ENCODE data around the gene ZNF473. TPM values are rescaled to one million over a fixed set of nuclear protein-coding genes. Genes with fewer than 3 reads are reported as not detected.

ZNF473 gene
- total RNA-seq, 4 donors from 2014 or later: 3.6 to 14.9 (median 4.5) TPM

- Histone ChIP-seq H3K4me3 (peak within 1 kb of the TSS; percentile 77 to 96 (median 92)), H3K27ac (peak within 1 kb of the TSS; percentile 95 to 97 (median 97)), H3K36me3 (peaks cover 0 to 33% (median 0%) of the 10 kb centered on the region in 3 donors), H3K27me3 (no peaks in the 10 kb centered on the region), H3K4me1 (peaks cover 17 to 50% (median 29%) of the 10 kb centered on the region in 3 donors), H3K9me3 (no peaks in the 10 kb centered on the region)
- intact Hi-C loops (cut with DNase I): no loop called here
- DNase-seq: peak; percentile 94
- WGBS, 2 donors: 0 to 1% methylated on average over 18 to 26 of the region's 59 CpGs
- TF ChIP-seq POLR2A (IDR thresholded peaks at IDR 0.05) (peak in 3 of 4 donors; percentile 57 to 82 (median 72)), CTCF (IDR thresholded peaks at IDR 0.05) (peak in 4 of 6 experiments; percentile 12 to 44 (median 21))
These were observed 597 bp upstream of the ZNF473 start, which contains the start of gene VRK3 for GRCh38 chr19:50025022-50025793. Gene VRK3 (minus strand): TSS chr19:50025372. CDS start chr19:50016162, 9,210 bp downstream.

- H3K9me3 ChIP-seq: no peaks in the 10 kb centered on the region
- H3K36me3 ChIP-seq: peaks cover 0 to 33% (median 7%) of the 10 kb centered on the region in 3 donors
- no peak for TF ChIP-seq POLR2A (IDR thresholded peaks at IDR 0.05)
- no peak for TF ChIP-seq CTCF (IDR thresholded peaks at IDR 0.05)
- WGBS, 2 donors: 87 to 90% methylated on average over 7 of the region's 7 CpGs
- H3K4me1 ChIP-seq: peaks cover 17 to 50% (median 29%) of the 10 kb centered on the region in 3 donors
- peak overlapping the region in 2 of 4 donors; percentile 89 to 97 for H3K27ac ChIP-seq
- DNase-seq: no peak
- intact Hi-C loops (cut with DNase I): no loop called here
- H3K4me3 ChIP-seq: peak overlapping the region; percentile 77 to 96 (median 92)
- no peaks in the 10 kb centered on the region for H3K27me3 ChIP-seq
These were observed 723 bp downstream of the ZNF473 start for GRCh38 chr19:50026550-50026906.

- no peaks in the 10 kb centered on the region for H3K9me3 ChIP-seq
- H3K27me3 ChIP-seq: no peaks in the 10 kb centered on the region
- H3K4me3 ChIP-seq: no peak overlapping the region
- DNase-seq: no peak
- TF ChIP-seq CTCF (IDR thresholded peaks at IDR 0.05) (no peak), POLR2A (IDR thresholded peaks at IDR 0.05) (no peak)
- peaks cover 0 to 27% (median 14%) of the 10 kb centered on the region in 3 donors for H3K4me1 ChIP-seq
- peaks cover 0 to 54% (median 7%) of the 10 kb centered on the region in 3 donors for H3K36me3 ChIP-seq
- intact Hi-C loops (cut with DNase I): no loop called here
- no peak overlapping the region for H3K27ac ChIP-seq
- 85 to 91% methylated on average over 3 to 6 of the region's 6 CpGs for WGBS, 2 donors
These were observed 4.4 kb downstream of the ZNF473 start for GRCh38 chr19:50030225-50030624.

- TF ChIP-seq POLR2A (IDR thresholded peaks at IDR 0.05): no peak
- no peak for TF ChIP-seq CTCF (IDR thresholded peaks at IDR 0.05)
- peaks cover 0 to 62% (median 7%) of the 10 kb centered on the region in 3 donors for H3K36me3 ChIP-seq
- intact Hi-C loops (cut with DNase I): no loop called here
These were observed 5.1 kb downstream of the ZNF473 start for GRCh38 chr19:50030937-50031336.

GRCh38 chr19:50036908-50037307 lies 11.1 kb downstream of the ZNF473 start:
- no peak for DNase-seq
- H3K36me3 ChIP-seq: peaks cover 28 to 100% (median 34%) of the 10 kb centered on the region in 3 donors
- no peaks in the 10 kb centered on the region for H3K27me3 ChIP-seq
- H3K27ac ChIP-seq: peak overlapping the region in 2 of 4 donors; percentile 64 to 68
- intact Hi-C loops (cut with DNase I): no loop called here
- WGBS, 2 donors: 50 to 52% methylated on average over 3 of the region's 3 CpGs
- TF ChIP-seq POLR2A (IDR thresholded peaks at IDR 0.05) (no peak), CTCF (IDR thresholded peaks at IDR 0.05) (no peak)
- H3K9me3 ChIP-seq: no peaks in the 10 kb centered on the region
- H3K4me3 ChIP-seq: no peak overlapping the region
- peaks cover 0 to 15% (median 4%) of the 10 kb centered on the region in 3 donors for H3K4me1 ChIP-seq

More at GRCh38 chr19:50030937-50031336, 5.1 kb downstream of the ZNF473 start:
- Histone ChIP-seq H3K27ac (no peak overlapping the region), H3K9me3 (no peaks in the 10 kb centered on the region), H3K27me3 (no peaks in the 10 kb centered on the region), H3K4me3 (no peak overlapping the region), H3K4me1 (peaks cover 0 to 27% (median 14%) of the 10 kb centered on the region in 3 donors)
- WGBS, 2 donors: 92 to 95% methylated on average over 7 to 9 of the region's 11 CpGs
- no peak for DNase-seq

All from esophagus squamous epithelium (tissue), 5 donors.